Central memory CD8-positive, alpha-beta T cell (primary cell): ENCODE results near the gene ZMYND8.
"Not testable (repeated sequence)": the region's sequence is repeated elsewhere in the genome, so short reads cannot be mapped to it uniquely, and the experiment has no call there.

Experiments
- ATAC-seq: fragments of 150-1000 bp; cut with Tn5 transposase; replicated peaks from 2 replicates; pipeline ENCODE4 v1.10.0; 2022; ENCODE audit warnings: mild to moderate bottlenecking, moderate FRiP score, moderate number of reproducible peaks; ENCODE audit not compliant: poor library complexity, severe bottlenecking; ENCODE audit errors: extremely low read depth
- DNase-seq, 2 donors: peaks; one replicate each; pipeline ENCODE4 v3.0.0; 2021; ENCODE audit warnings: low spot score in 2 of 2
- H3K27ac Mint-ChIP-seq: one replicate; pipeline ENCODE4 v1.8.0; 2022; ENCODE audit warnings: low read depth, mild to moderate bottlenecking, moderate library complexity, mixed read lengths
- H3K27me3 Mint-ChIP-seq: one replicate; pipeline ENCODE4 v1.8.0; 2022; ENCODE audit warnings: mixed read lengths
- H3K36me3 Mint-ChIP-seq: one replicate; pipeline ENCODE4 v1.8.0; 2022; ENCODE audit warnings: mild to moderate bottlenecking, moderate library complexity, mixed read lengths; ENCODE audit not compliant: insufficient read depth
- H3K4me1 Mint-ChIP-seq: one replicate; pipeline ENCODE4 v1.8.0; 2022; ENCODE audit warnings: mixed read lengths
- H3K4me3 Mint-ChIP-seq: one replicate; pipeline ENCODE4 v1.8.0; 2022; ENCODE audit warnings: mild to moderate bottlenecking, moderate library complexity, mixed read lengths
- H3K9me3 Mint-ChIP-seq: one replicate; pipeline ENCODE4 v1.8.0; 2022; ENCODE audit warnings: mixed read lengths

The ZMYND8 gene

GRCh38 chr20:47382746-47383415, 26.4 kb upstream of the ZMYND8 start:
- Mint-ChIP-seq H3K36me3 (peaks cover 2% of the 10 kb centered on the region), H3K27ac (no peak overlapping the region), H3K4me3 (no peak overlapping the region), H3K27me3 (peaks cover 8% of the 10 kb centered on the region), H3K9me3 (no peaks in the 10 kb centered on the region), H3K4me1 (peaks cover 5% of the 10 kb centered on the region)
- DNase-seq (no peak), ATAC-seq (no peak)

DNA sequence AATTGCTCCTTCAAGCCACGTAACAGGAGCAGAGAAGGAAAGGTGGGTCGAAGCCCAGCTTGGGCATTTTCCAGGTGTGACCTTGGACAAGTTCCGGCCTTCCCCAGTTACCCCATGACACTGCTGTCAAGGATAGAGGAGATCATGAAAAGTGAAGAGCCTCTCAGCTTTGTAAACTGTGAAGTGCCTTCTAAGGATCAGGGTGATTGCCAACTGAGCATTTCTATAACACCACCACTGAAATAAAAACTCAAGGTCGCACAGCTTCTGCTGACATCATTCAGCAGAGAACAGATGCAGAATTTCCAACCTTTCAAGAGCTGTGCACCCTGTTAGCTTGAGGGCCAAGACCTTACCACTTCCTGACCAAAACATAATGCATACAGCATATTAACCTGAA, 24.0 kb upstream of the ZMYND8 start:
- Mint-ChIP-seq H3K4me3 (no peak overlapping the region), H3K36me3 (peaks cover 2% of the 10 kb centered on the region), H3K27me3 (peaks cover 8% of the 10 kb centered on the region), H3K4me1 (peaks cover 5% of the 10 kb centered on the region), H3K27ac (no peak overlapping the region), H3K9me3 (no peaks in the 10 kb centered on the region)
- ATAC-seq, result no peak
- no peak for DNase-seq

DNA sequence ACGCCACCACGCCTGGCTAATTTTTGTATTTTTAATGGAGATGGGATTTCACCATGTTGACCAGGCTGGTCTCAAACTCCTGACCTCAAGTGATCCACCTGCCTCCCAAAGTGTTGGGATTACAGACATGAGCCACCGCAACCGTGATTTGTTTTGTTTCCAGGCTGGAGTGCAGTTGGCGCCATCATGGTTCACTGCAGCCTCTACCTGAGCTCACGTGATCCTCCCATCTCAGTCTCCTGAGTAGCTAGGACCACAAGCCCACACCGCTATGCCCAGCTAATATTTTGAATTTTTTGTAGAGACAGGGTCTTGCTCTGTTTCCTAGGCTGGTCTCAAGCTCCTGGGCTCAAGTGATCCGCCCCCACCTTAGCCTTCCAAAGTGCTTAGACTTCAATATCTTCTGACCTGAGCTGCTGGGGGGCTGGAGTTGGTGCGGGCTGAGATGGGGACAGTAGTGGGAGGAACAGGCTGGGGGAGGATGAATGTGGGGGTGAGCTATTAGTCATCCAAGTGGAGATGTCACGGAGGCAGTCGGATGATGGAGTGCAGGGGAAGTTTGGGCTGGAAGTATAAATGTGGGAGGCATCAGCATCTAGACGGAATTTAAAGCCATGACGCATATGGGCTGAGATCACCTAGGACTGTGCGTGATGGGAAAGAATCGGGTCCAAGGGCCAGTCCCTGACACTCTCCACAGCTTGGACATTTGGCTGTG, 23.1 kb upstream of the ZMYND8 start:
- Mint-ChIP-seq H3K27ac (no peak overlapping the region), H3K4me1 (peaks cover 5% of the 10 kb centered on the region), H3K27me3 (peaks cover 8% of the 10 kb centered on the region), H3K36me3 (peaks cover 2% of the 10 kb centered on the region), H3K4me3 (no peak overlapping the region), H3K9me3 (no peaks in the 10 kb centered on the region)
- DNase-seq (no peak), ATAC-seq (no peak)

- ATAC-seq (no peak), DNase-seq (no peak)
- Mint-ChIP-seq H3K27me3 (peaks cover 8% of the 10 kb centered on the region), H3K9me3 (no peaks in the 10 kb centered on the region), H3K4me3 (no peak overlapping the region), H3K36me3 (peaks cover 2% of the 10 kb centered on the region), H3K4me1 (no peaks in the 10 kb centered on the region), H3K27ac (no peak overlapping the region)
These were observed 20.7 kb upstream of the ZMYND8 start for GRCh38 chr20:47377122-47377722.

- H3K9me3 Mint-ChIP-seq, DNase-seq, H3K36me3 Mint-ChIP-seq, H3K4me3 Mint-ChIP-seq, H3K4me1 Mint-ChIP-seq, H3K27me3 Mint-ChIP-seq, H3K27ac Mint-ChIP-seq, ATAC-seq: not testable (repeated sequence)
These were observed 19.7 kb upstream of the ZMYND8 start for GRCh38 chr20:47376096-47376643.

DNA sequence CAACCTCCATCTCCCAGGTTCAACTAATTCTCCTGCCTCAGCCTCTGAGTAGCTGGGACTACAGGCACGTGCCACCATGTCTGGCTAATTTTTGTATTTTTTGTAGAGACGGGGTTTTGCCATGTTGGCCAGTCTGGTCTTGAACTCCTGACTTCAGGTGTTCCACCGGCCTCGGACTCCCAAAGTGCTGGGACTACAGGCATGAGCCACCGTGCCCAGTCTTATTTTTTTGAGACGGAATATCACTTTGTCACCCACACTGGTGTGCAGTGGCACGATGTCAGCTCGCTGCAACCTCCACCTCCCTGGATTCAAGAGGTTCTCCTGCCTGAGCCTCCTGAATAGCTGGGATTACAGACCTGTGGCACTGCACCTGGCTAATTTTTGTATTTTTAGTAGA, 17.6 kb upstream of the ZMYND8 start:
- H3K4me1 Mint-ChIP-seq, H3K4me3 Mint-ChIP-seq, H3K27me3 Mint-ChIP-seq, ATAC-seq, H3K36me3 Mint-ChIP-seq, H3K27ac Mint-ChIP-seq, H3K9me3 Mint-ChIP-seq, DNase-seq: not testable (repeated sequence)

- no peak for ATAC-seq
- no peaks in the 10 kb centered on the region for H3K4me1 Mint-ChIP-seq
- H3K36me3 Mint-ChIP-seq, result peaks cover 2% of the 10 kb centered on the region
- H3K9me3 Mint-ChIP-seq, result no peaks in the 10 kb centered on the region
- DNase-seq, result no peak
- H3K27me3 Mint-ChIP-seq, result no peaks in the 10 kb centered on the region
- no peak overlapping the region for H3K27ac Mint-ChIP-seq
- no peak overlapping the region for H3K4me3 Mint-ChIP-seq
These were observed 16.8 kb upstream of the ZMYND8 start for GRCh38 chr20:47373206-47373733.

DNA sequence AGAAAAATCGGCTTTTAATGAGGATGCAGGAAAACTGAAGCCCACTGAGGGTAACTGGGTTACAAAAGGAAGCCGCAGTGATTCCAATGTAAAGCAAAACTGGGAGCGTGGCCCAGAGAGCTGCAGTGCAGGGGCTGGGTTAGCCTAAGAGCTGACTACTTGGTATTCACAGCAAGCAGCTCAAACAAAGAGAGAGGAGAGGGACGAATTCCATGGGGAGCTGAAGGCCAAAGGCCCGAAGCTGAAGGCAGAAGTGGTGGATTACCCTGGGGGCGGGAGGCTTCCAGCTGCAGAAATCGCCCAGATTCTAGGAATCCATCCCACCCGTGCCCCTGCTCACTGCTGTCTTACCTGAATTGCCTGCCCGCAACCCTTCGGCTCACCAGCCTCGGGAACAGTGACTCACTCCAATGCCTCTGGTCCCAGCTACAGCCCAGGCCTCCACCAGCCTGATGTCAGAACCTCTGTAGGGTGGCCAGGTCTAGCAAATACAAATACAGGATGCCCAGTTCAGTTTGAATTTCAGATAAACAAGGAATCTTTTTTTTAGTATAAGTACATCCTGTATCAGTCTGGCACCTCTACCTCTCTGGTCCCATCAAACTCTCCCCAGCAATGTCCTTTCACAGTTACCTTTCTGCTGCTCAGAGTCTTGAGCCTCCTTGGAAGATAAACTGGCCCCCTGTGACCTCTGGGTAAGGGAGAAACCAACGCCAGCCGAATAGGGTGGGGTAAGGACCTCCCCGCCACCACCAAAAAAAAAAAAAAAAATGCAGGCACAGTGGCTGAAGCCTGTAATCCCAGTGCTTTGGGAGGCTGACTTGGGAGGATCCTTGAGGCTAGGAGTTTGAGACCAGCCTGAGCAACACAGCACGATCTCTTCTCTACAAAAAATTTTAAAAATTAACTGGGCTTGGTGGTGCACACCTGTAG, 14.6 kb upstream of the ZMYND8 start:
- H3K4me1 Mint-ChIP-seq, result no peaks in the 10 kb centered on the region
- H3K27ac Mint-ChIP-seq, result no peak overlapping the region
- no peak for DNase-seq
- ATAC-seq, result no peak
- H3K4me3 Mint-ChIP-seq, result no peak overlapping the region
- peaks cover 2% of the 10 kb centered on the region for H3K36me3 Mint-ChIP-seq
- H3K27me3 Mint-ChIP-seq, result no peaks in the 10 kb centered on the region
- H3K9me3 Mint-ChIP-seq, result no peaks in the 10 kb centered on the region

- Mint-ChIP-seq H3K27me3 (no peaks in the 10 kb centered on the region), H3K4me3 (no peak overlapping the region), H3K4me1 (no peaks in the 10 kb centered on the region), H3K36me3 (peaks cover 2% of the 10 kb centered on the region), H3K27ac (no peak overlapping the region), H3K9me3 (no peaks in the 10 kb centered on the region)
- ATAC-seq, result no peak
- DNase-seq, result no peak
These were observed 13.7 kb upstream of the ZMYND8 start for GRCh38 chr20:47370214-47370613.

- H3K4me1 Mint-ChIP-seq, result no peaks in the 10 kb centered on the region
- ATAC-seq, result no peak
These were observed 11.8 kb upstream of the ZMYND8 start for GRCh38 chr20:47368301-47368700.

GRCh38 chr20:47366301-47366700, 9.8 kb upstream of the ZMYND8 start:
- not testable (repeated sequence) for DNase-seq, H3K27ac Mint-ChIP-seq, H3K9me3 Mint-ChIP-seq, ATAC-seq, H3K4me1 Mint-ChIP-seq, H3K36me3 Mint-ChIP-seq, H3K27me3 Mint-ChIP-seq, H3K4me3 Mint-ChIP-seq

More at GRCh38 chr20:47368301-47368700, 11.8 kb upstream of the ZMYND8 start:
- Mint-ChIP-seq H3K9me3 (no peaks in the 10 kb centered on the region), H3K36me3 (peaks cover 2% of the 10 kb centered on the region), H3K4me3 (no peak overlapping the region), H3K27ac (no peak overlapping the region), H3K27me3 (no peaks in the 10 kb centered on the region)
- DNase-seq, result no peak
